ENCODE measurements around the gene ATP6AP1. TPM values are rescaled to one million over a fixed set of nuclear protein-coding genes. Genes with fewer than 3 reads are reported as not detected.
A peak's percentile ranks its signal among the peaks of the same experiment; 100 is the strongest.

The ATP6AP1 gene
- total and polyA plus RNA-seq, 2 of the 13 experiments (the other 11 are each of a cell fraction or from before 2014, with no cell fraction given): 56.7 to 110 TPM

GRCh38 chrX:154397888-154398667, 30.4 kb upstream of the ATP6AP1 start, which contains the start of gene RPL10 (continued):
- TF ChIP-seq NR3C1 (CRISPR knock-in tag; IDR thresholded peaks at IDR 0.05) (no peak), RFX5 (IDR thresholded peaks at IDR 0.05; ENCODE audit: low read depth, low read length) (no peak), ZBTB26 (CRISPR knock-in tag; IDR thresholded peaks at IDR 0.05; ENCODE audit: borderline replicate concordance) (0 out of 2 replicates have a peak, but pooled peaks have one; percentile 25), ZNF432 (CRISPR knock-in tag; IDR thresholded peaks at IDR 0.05; ENCODE audit: borderline replicate concordance) (no peak), MED1 (CRISPR knock-in tag; IDR thresholded peaks at IDR 0.05) (0 out of 2 replicates have a peak, but pooled peaks have one; percentile 5), BATF2 (CRISPR knock-in tag; IDR thresholded peaks at IDR 0.05) (peak; percentile 61; the same call in 1 of the 2 replicates), DPF2 (CRISPR knock-in tag; IDR thresholded peaks at IDR 0.05; ENCODE audit: borderline replicate concordance, low read depth) (no peak), RFXAP (CRISPR knock-in tag; IDR thresholded peaks at IDR 0.05; ENCODE audit: borderline replicate concordance) (no peak), ZMYM4 (CRISPR knock-in tag; IDR thresholded peaks at IDR 0.05) (peak; percentile 33; the same call in 1 of the 2 replicates), ZNF761 (CRISPR knock-in tag; conservative IDR thresholded peaks at IDR 0.05) (no peak), ZNF589 (CRISPR knock-in tag; conservative IDR thresholded peaks at IDR 0.05) (no peak), HCFC1 (IDR thresholded peaks at IDR 0.05; ENCODE audit: low read depth, low read length) (peak; percentile 29; the same call in 1 of the 2 replicates), ZNF121 (CRISPR knock-in tag; IDR thresholded peaks at IDR 0.05) (0 out of 2 replicates have a peak, but pooled peaks have one; percentile 5), NFAT5 (CRISPR knock-in tag; IDR thresholded peaks at IDR 0.05) (peak; percentile 29), ZFX (CRISPR knock-in tag; IDR thresholded peaks at IDR 0.05; ENCODE audit: low read depth) (peak; percentile 77), MLXIP (CRISPR knock-in tag; IDR thresholded peaks at IDR 0.05; ENCODE audit: borderline replicate concordance) (no peak), PAWR (CRISPR knock-in tag; IDR thresholded peaks at IDR 0.05; ENCODE audit: borderline replicate concordance) (no peak), EHMT2 (IDR thresholded peaks at IDR 0.05; ENCODE audit: borderline replicate concordance, low read depth, low read length) (no peak), MTA3 (CRISPR knock-in tag; IDR thresholded peaks at IDR 0.05) (no peak)
